ENCODE results near the gene KRT73. TPM values are rescaled to one million over a fixed set of nuclear protein-coding genes. Genes with fewer than 3 reads are reported as not detected.

Gene KRT73
- total RNA-seq, 2 donors from 2014 or later = not detected

- DNase-seq = peak; percentile 24
- 73 to 100% methylated on average over 2 to 7 of the region's 7 CpGs for WGBS, 2 experiments (ENCODE audit: insufficient coverage in 1 of 2, insufficient read length in 1 of 2)
- peaks cover 6% of the 10 kb centered on the region for H3K4me1 Mint-ChIP-seq
These were observed 16.1 kb upstream of the KRT73 start for GRCh38 chr12:52634266-52635056.

GRCh38 chr12:52633383-52633782 is 15.0 kb upstream of the KRT73 start:
- Mint-ChIP-seq H3K4me1 (peaks cover 6% of the 10 kb centered on the region), H3K27ac (no peak overlapping the region), H3K27me3 (ENCODE audit: insufficient read depth) (peaks cover 41% of the 10 kb centered on the region), H3K9me3 (no peaks in the 10 kb centered on the region), H3K36me3 (ENCODE audit: low read depth) (no peaks in the 10 kb centered on the region), H3K4me3 (no peak overlapping the region)
- DNase-seq = peak; percentile 33
- H3K9ac ChIP-seq (ENCODE audit: extremely low read depth, low read length, poor library complexity, severe bottlenecking) = no peak overlapping the region
- no peak overlapping the region for H3K27ac ChIP-seq (ENCODE audit: low read depth, low read length)
- H3K36me3 ChIP-seq (ENCODE audit: control insufficient read depth, insufficient read depth, low read length) = no peaks in the 10 kb centered on the region
- no peaks in the 10 kb centered on the region for H3K9me3 ChIP-seq (ENCODE audit: control insufficient read depth, low read length)
- no peaks in the 10 kb centered on the region for H3K4me1 ChIP-seq (ENCODE audit: control insufficient read depth, insufficient read depth, low read length)
- peaks cover 34% of the 10 kb centered on the region for H3K27me3 ChIP-seq (ENCODE audit: control insufficient read depth, insufficient read depth, low read length, poor library complexity, severe bottlenecking)
- 88 to 94% methylated on average over 4 of the region's 4 CpGs for WGBS, 2 experiments (ENCODE audit: insufficient coverage in 1 of 2, insufficient read length in 1 of 2)
- TF ChIP-seq CTCF (conservative IDR thresholded peaks at IDR 0.05) = no peak
- H3K4me3 ChIP-seq (ENCODE audit: low read length) = no peak overlapping the region

More at GRCh38 chr12:52634266-52635056, 16.1 kb upstream of the KRT73 start:
- Histone ChIP-seq H3K27me3 (ENCODE audit: control insufficient read depth, insufficient read depth, low read length, poor library complexity, severe bottlenecking) (peaks cover 43% of the 10 kb centered on the region), H3K9ac (ENCODE audit: extremely low read depth, low read length, poor library complexity, severe bottlenecking) (no peak overlapping the region), H3K4me1 (ENCODE audit: control insufficient read depth, insufficient read depth, low read length) (no peaks in the 10 kb centered on the region), H3K4me3 (ENCODE audit: low read length) (no peak overlapping the region), H3K9me3 (ENCODE audit: control insufficient read depth, low read length) (no peaks in the 10 kb centered on the region), H3K36me3 (ENCODE audit: control insufficient read depth, insufficient read depth, low read length) (no peaks in the 10 kb centered on the region), H3K27ac (ENCODE audit: low read depth, low read length) (no peak overlapping the region)
- Mint-ChIP-seq H3K27me3 (ENCODE audit: insufficient read depth) (peaks cover 38% of the 10 kb centered on the region), H3K27ac (no peak overlapping the region), H3K4me3 (no peak overlapping the region), H3K36me3 (ENCODE audit: low read depth) (no peaks in the 10 kb centered on the region), H3K9me3 (no peaks in the 10 kb centered on the region)
- TF ChIP-seq CTCF (conservative IDR thresholded peaks at IDR 0.05) = no peak

GRCh38 chr12:52632656-52633055 is 14.3 kb upstream of the KRT73 start:
- Histone ChIP-seq H3K36me3 (ENCODE audit: control insufficient read depth, insufficient read depth, low read length) (no peaks in the 10 kb centered on the region), H3K9ac (ENCODE audit: extremely low read depth, low read length, poor library complexity, severe bottlenecking) (no peak overlapping the region), H3K27ac (ENCODE audit: low read depth, low read length) (no peak overlapping the region), H3K9me3 (ENCODE audit: control insufficient read depth, low read length) (no peaks in the 10 kb centered on the region), H3K4me1 (ENCODE audit: control insufficient read depth, insufficient read depth, low read length) (no peaks in the 10 kb centered on the region), H3K27me3 (ENCODE audit: control insufficient read depth, insufficient read depth, low read length, poor library complexity, severe bottlenecking) (peaks cover 32% of the 10 kb centered on the region), H3K4me3 (ENCODE audit: low read length) (no peak overlapping the region)
- Mint-ChIP-seq H3K4me3 (no peak overlapping the region), H3K27ac (no peak overlapping the region), H3K9me3 (no peaks in the 10 kb centered on the region), H3K27me3 (ENCODE audit: insufficient read depth) (peaks cover 41% of the 10 kb centered on the region), H3K4me1 (peaks cover 6% of the 10 kb centered on the region), H3K36me3 (ENCODE audit: low read depth) (no peaks in the 10 kb centered on the region)
- DNase-seq = no peak
- no peak for TF ChIP-seq CTCF (conservative IDR thresholded peaks at IDR 0.05)
- WGBS, 2 experiments (ENCODE audit: insufficient coverage in 1 of 2, insufficient read length in 1 of 2) = 93 to 96% methylated on average over 4 of the region's 4 CpGs

Measured in endodermal cell (in vitro differentiated cells).